Inflammatory macrophage (primary cell): ENCODE data around the gene GCG.

Source experiments
- DNase-seq, 2 donors: peaks; one replicate each; pipeline ENCODE4 v3.0.0-alpha.2; 2020 to 2022

The GCG gene

GRCh38 chr2:162149466-162149865, 2.6 kb downstream of the GCG start:
- no peak for DNase-seq

DNA sequence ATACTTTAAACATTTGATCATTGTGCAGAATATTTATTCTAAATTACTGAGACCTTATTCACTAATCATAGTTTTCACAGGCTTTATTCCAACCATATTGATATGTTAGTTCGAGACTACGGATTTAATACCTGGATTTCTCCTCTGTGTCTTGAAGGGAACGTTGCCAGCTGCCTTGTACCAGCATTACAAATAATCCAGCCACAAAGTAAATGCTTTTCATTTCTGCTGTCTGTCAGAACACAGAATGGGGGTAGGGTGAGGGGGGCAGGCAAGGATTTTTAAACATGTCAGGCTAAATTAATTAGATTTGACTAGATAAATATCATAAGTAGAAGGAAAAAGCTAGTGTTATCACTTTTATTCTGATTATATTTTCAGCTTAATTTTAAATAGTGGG, 3.1 kb downstream of the GCG start:
- no peak for DNase-seq

DNA sequence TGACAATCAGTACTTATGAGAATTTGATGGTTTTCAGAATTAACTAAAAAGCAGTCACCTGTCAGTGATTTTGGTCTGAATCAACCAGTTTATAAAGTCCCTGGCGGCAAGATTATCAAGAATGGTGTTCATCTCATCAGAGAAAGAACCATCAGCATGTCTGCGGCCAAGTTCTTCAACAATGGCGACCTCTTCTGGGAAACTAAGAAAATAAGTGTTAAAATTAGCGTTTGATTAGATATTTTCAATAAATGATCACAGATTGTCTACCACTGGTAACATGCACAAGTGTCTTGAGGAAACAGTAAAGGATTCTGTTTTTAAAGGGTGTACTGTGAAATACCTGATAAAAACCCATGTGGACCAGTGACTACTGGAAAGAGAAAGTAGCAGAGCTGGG, 8.1 kb downstream of the GCG start:
- DNase-seq = no peak

DNA sequence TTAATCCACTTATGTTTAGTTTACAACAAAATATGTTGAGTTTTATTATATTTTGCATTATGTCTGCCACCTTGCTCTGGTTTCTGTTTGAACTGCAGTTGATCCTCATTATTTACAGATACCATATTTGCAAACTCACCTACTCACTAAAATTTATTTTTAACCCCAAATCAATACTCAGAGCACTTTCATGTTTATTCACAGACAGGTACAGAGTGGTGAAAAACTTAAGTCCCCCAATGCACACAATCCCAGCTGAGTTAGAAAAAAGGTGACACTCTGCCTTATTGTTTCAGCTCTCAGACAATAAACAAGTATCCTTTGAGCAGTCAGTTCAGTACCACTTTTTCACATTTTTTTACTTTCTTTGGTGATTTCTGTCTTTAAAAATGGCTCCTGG, 13.7 kb downstream of the GCG start:
- DNase-seq = no peak

GRCh38 chr2:162127422-162127821, 24.6 kb downstream of the GCG start:
- DNase-seq = no peak

DNA sequence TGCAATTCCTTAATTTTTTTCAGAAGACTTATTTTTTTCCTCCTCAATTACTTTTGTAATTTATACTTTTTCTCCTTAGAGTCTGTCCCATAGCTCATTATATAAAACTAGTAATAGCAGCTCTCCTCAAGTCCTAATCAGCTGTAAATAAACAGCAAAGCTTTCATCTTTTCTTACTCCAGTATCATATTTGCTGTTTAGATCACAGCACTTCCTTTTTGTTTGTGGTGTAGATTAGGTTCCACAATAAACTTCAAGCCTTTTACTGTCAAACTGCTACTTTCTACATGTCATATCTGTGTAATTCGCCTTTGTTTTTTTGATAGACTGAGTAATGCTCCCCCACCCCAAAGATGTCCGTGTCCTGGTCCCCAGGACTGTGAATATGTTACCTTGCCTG, 25.5 kb downstream of the GCG start:
- no peak for DNase-seq

DNA sequence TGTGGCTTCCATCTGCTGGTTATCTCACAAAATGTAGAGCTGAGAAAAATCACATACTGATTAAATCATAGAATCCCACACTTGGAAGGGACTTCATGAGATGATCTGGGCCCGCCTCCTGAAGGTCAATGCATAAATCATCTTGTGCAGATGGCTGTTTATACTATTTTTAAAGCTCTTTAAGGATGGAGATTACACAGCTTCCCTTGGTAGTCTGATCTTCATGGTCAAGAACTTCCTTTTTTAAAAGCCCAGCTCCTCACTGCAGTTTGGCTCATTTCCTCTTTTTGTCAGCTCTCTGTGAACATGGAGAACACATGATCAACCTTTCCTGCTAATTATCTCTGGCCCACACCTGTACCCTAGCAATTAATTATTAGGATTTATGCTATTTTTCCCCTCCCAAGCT, 25.9 kb downstream of the GCG start:
- DNase-seq = peak; percentile 77

DNA sequence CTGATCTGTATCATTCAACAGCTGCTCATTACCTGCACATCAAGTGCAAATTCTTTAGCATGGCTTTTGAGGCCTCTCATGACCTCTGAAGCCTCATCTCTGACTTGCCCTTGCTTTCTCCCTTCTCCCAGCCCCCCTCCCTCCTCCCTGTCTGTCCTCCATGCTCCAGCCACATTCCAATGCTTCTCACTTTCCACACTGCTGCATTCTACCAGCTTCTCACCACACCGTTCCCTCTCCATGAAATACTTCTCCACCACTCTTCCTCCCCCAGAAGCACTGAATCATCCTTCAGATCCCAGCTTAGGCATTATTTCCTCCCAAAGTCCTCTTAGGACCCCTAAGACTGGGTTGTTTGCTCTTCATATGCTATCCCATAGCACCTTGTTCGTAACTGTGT, 26.9 kb downstream of the GCG start:
- DNase-seq = no peak

DNA sequence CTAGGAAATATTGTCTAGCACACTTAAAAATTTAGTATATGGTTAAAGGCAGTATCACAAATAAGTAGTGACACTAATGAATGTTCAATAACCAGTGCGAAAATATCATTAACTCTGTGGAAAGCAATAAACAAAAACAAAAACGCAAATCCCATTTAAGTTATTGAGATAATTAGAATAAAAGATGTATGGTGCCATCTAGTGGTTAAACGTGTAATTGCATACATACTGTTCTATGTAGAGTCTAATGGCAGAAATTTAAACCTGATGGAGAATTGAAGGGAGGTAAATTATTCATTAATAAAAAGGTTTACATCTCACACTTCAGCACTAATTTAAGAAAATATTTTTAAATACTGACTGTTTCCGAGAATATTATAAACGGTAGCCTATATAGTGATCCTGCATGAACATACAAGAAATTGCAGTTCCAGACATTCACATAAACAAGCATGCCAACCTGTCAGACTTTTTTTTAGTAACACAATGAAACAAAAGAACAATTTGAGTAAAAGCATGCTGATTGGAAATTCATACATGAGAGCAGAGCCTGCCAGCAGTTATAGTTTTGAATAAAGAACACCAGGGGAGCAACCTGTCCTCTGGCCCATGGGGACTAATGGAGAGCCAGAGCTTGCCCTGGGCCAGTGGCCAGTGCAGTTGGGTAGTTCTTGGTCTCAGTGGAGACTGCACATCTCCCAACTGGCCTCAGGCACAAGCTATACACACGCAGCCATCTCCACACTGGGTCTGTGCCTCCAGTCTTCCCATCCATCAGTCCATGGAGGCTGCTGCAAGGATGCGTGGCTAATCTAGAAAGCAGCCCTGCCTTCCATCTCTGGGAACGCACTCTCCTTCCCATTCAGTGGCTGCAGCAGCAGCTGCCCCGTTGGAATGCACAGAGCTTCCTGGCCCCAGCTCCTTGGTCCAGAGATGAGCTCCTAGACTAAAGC, 28.0 kb downstream of the GCG start:
- peak in 1 of 2 donors; percentile 85 for DNase-seq

DNA sequence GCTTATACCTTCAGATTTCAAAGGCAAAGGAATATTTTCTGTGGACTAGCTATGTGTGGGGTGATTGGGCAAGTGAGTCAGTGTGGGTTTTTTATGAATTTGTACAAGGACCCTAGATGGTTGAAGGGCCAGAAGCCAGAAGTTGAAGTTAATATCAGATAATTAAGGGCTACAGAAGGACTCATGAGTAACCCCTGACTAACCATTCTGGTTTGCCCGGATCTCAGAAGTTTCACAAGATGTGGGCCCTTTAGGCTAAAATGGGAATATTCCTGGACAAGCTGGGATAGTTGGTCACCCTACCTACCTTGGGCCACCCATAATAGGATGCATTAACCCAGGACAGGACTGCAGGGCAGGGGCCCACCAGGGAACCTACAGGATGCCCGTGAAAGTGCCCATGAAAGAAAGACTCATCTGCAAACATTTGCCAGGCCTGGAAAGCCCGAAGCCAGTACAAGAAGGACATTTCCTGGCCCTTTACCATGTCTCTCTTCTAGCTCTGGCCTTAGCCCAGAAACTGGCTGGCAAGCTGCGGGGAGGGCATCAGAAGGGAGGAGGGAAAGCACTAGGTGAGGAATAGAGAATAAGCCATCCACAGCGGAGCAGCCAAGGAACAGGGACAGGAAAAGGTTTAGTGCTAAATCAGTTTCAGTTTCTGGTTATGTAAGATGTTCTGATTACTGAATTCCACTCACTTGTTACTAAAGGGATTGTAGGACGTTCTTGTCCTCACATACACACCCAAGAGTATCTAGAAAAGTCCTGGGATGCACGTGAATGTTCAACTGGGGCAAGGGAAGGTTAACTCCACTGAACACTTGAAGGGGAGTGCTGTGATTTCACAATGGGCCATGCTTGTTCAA, 33.6 kb downstream of the GCG start:
- peak in 1 of 2 donors; percentile 28 for DNase-seq

GRCh38 chr2:162116352-162116751, 35.7 kb downstream of the GCG start:
- no peak for DNase-seq

DNA sequence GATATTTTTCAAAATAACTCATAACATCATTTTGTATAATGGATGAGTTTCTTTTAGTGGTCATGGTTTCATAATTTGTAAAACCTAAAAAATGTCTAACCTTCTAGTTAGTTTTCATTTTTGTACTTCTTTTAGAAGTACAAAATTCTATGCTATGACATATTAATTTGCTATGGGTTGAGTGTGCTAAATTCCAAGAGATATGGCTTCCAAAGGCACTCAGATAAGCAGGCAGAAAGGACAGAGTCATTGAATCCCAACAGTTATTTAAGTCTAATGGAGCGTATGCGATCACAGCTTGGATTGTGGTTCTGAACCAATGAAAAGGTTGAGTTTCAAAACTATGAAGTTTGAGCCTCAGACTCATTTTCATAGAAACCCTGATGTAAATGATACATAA, 37.0 kb downstream of the GCG start:
- DNase-seq = no peak

DNA sequence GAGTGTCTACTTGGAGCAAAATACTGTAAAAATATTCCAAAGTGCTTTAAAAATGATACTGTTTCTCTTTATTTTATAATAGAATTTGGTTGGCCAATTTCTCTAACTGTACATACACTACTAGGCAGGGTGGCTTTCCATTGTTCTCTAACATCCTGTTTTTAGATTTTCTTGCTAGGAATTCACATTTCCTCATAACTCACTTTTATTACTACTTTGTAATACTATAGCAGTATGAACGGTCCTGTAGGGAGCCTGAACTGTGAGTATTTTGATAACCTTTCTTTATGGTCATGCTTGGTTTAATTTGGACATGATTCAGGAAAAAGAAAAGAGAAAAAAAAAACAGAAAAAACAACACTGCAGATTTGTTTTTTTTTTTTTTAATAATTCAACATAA, 37.8 kb downstream of the GCG start:
- peak in 1 of 2 donors; percentile 61 for DNase-seq

GRCh38 chr2:162113776-162114168, 38.3 kb downstream of the GCG start:
- DNase-seq = peak; percentile 82 to 86

DNA sequence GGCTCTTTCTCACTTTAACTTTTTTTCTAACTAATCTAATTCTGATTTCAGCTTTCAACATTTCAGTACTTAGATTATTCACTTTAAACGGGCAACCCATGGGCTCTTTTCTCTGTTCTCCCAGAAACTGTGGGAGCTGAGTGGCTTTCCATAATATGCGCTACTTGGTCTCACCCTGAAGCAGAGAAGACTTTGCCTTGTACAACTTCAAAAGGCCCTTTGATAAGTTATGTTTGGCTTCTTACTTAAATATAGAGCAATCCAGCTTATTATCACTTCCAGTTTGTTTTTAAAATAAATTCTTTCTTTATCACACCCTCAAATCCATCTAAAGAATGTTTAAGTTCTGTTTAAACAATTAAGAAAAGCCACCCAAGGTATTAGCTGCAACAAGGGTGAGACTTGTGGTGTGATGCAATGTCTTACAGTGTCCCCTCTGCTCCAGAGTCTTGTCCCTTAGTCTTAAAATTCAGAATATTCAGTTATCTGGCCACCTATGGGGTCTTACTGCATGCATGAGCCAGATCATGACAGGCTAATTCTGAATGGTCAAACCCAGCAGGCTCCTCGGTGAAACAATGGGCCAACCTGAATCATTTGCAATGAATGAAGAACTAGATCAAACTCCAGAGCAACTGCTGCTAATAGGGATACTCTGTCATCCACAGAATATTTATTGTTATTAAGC, 38.8 kb downstream of the GCG start:
- no peak for DNase-seq

- DNase-seq = peak; percentile 76
Measured at GRCh38 chr2:162111958-162112850, 39.8 kb downstream of the GCG start.

DNA sequence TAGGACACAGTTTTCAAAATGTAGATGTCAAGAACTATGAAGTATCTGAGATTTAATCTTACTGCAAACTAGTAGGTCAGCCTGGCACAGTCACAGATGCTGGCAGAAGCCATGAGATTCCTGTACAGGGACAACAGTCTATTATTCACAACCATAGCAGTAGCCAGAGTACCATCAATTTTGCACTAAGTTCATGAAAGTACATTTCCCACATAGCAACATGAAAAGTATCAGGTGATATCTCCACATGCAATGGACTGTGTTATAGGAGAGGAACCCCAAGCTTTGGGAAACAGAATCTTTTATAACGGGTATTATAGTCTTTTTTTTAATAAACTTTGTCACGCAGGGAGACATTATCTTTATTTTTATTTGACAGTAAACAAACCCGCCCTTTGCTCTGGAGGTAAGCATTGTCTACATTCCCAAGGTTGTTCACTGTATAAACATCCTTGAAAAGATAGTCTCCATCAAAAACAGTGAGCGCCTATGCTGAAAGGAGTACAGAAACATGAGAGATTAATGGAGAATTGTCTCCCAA, 44.6 kb downstream of the GCG start:
- no peak for DNase-seq

GRCh38 chr2:162106746-162107145, 45.3 kb downstream of the GCG start:
- no peak for DNase-seq

DNA sequence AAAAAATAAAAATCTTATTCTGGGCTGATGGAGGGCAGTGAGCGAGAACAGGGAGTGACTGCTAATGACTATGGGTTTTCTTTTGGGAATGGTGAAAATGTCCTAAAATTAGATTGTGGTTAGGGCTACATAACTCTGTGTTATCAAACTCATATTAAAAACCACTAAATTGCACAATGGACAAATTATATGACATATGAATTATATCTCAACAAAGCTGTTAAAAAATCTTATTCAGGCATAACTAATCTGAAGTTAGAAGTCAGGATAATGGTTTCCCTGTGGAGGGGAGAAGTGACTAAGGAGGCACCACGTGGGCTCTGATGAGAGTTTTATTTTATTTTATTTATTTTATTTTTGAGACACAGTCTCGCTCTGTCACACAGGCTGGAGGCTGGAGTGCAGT, 45.9 kb downstream of the GCG start:
- no peak for DNase-seq

GRCh38 chr2:162103443-162104009, 48.5 kb downstream of the GCG start:
- DNase-seq = no peak

DNA sequence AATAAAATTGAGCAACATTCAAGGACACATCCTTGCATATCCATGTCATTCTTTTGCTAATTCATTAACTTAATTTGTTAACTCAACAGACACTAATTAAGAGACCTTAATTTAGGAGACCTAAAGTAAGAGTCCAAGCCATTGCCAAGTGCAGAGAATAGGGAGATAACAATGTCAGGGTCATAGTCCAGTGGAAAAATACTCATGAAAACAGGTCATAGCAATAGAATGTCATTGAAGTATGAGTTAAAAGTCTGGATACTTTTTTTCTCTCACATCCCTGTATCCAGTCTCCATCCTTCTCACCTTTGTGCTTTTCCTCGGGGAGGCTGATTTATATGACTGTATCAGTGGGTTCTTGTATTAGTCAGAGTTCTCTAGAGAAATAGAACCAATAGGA, 51.5 kb downstream of the GCG start:
- DNase-seq = no peak
